HepG2 (cell line): Measurements from ENCODE around the gene RABGGTA. TPM values are rescaled to one million over a fixed set of nuclear protein-coding genes. Genes with fewer than 3 reads are reported as not detected.
A peak's percentile ranks its signal among the peaks of the same experiment; 100 is the strongest.

Experiments used
- ATAC-seq: fragments of 200-7000 bp; cut with Tn5 transposase; 3 replicates; pipeline ENCODE4 v1.9.1; 2020; ENCODE audit warnings: mild to moderate bottlenecking, moderate library complexity
- BruUV-seq: library from RNA; stranded (reverse); fragments of 400-500 nt; replicated peaks from 2 replicates; lab custom pipeline; 2021; lab: Mats Ljungman, UMichigan
- CTCF ChIA-PET: fragments of 300-600 bp; formaldehyde crosslinking; extraction: SDS; loops from one replicate; lab custom pipeline; 2021; ENCODE audit warnings: low total read pairs, inconsistent platforms, low intra/inter-chr PET ratio; lab: Yijun Ruan, JAX
- POLR2A ChIA-PET: fragments of 350-600 bp; sonication (Branson Sonifier 250); formaldehyde crosslinking; loops from one replicate; lab custom pipeline; 2020; ENCODE audit warnings: antibody characterized with exemption, inconsistent platforms; lab: Yijun Ruan, JAX
- DNase-seq: peaks from one replicate; pipeline ENCODE4 v3.0.0-alpha.2; 2015; ENCODE audit warnings: low spot score
- FAIRE-seq: peaks from 3 replicates; lab custom pipeline; 2011; peaks lifted over from hg19 to GRCh38; lab: Jason Lieb, UNC
- H2AFZ ChIP-seq: one replicate; pipeline ENCODE4 v1.6.1; 2011; ENCODE audit warnings: low read length, inconsistent platforms
- H3K27ac ChIP-seq: fragments of 300-600 bp; 3 replicates; pipeline ENCODE4 v1.8.0; 2011; ENCODE audit warnings: mixed run types, mild to moderate bottlenecking, mixed read lengths, low read length, inconsistent platforms; ENCODE audit not compliant: insufficient read depth; ENCODE audit errors: extremely low read length
- H3K27me3 ChIP-seq, 2 experiments: fragments of 200-600 bp in 1 of 2; 2 replicates in 1 of 2; 3 replicates in 1 of 2; pipeline versions ENCODE4 v1.6.0 to v1.8.0; 2011; ENCODE audit warnings: low read length in 2 of 2, mild to moderate bottlenecking in 2 of 2, moderate library complexity in 2 of 2, inconsistent platforms in 1 of 2; ENCODE audit not compliant: insufficient read depth in 2 of 2, control insufficient read depth in 1 of 2
- H3K36me3 ChIP-seq, 2 experiments: fragments of 200-600 bp in 1 of 2; replicated peaks in 1 of 2; 2 replicates in 1 of 2; 3 replicates in 1 of 2; pipeline versions ENCODE4 v1.5.1 to v1.8.0; 2011; ENCODE audit warnings: low read length in 2 of 2, inconsistent platforms in 1 of 2; ENCODE audit not compliant: insufficient read depth in 2 of 2, control insufficient read depth in 1 of 2
- H3K4me1 ChIP-seq: 2 replicates; pipeline ENCODE4 v1.5.1; 2012; ENCODE audit warnings: low read length, inconsistent platforms; ENCODE audit not compliant: insufficient read depth
- H3K4me2 ChIP-seq: 2 replicates; pipeline ENCODE4 v1.6.0; 2011; ENCODE audit warnings: low read depth, low read length, inconsistent platforms
- H3K4me3 ChIP-seq, 3 experiments: fragments of 200-600 bp in 1 of 3; sonication (generic), shearing (Covaris generic) in 1 of 3; replicated peaks in 1 of 3; 2 replicates each; pipeline ENCODE4 v1.5.1; 2011 to 2016; ENCODE audit warnings: low read length in 3 of 3, inconsistent platforms in 2 of 3, low read depth in 2 of 3, mild to moderate bottlenecking in 2 of 3, control low read depth in 1 of 3, mixed read lengths in 1 of 3; ENCODE audit not compliant: insufficient read depth in 1 of 3
- H3K79me2 ChIP-seq: one replicate; pipeline ENCODE4 v1.6.1; 2011; ENCODE audit warnings: low read length, inconsistent platforms; ENCODE audit not compliant: insufficient read depth
- H3K9ac ChIP-seq: 2 replicates; pipeline ENCODE4 v1.6.0; 2011; ENCODE audit warnings: mild to moderate bottlenecking, low read depth, low read length, inconsistent platforms; ENCODE audit not compliant: insufficient read depth
- H3K9me3 ChIP-seq: 2 replicates; pipeline ENCODE4 v1.5.1; 2012; ENCODE audit warnings: mild to moderate bottlenecking, low read length
- H4K20me1 ChIP-seq: 2 replicates; pipeline ENCODE4 v1.6.0; 2011; ENCODE audit warnings: inconsistent platforms, mild to moderate bottlenecking, low read length, moderate library complexity; ENCODE audit not compliant: insufficient read depth
- BORCS8-MEF2B ChIP-seq: sonication (generic); formaldehyde crosslinking; IDR thresholded peaks from 2 replicates; pipeline ENCODE4 v1.8.0; 2022; ENCODE audit warnings: mild to moderate bottlenecking, missing genetic modification reagents
- EEA1 ChIP-seq: sonication (generic); formaldehyde crosslinking; IDR thresholded peaks from 2 replicates; pipeline ENCODE4 v1.5.1; 2020; ENCODE audit warnings: mild to moderate bottlenecking, missing genetic modification reagents, borderline replicate concordance
- GATA4 ChIP-seq: sonication (generic); IDR thresholded peaks from 2 replicates; pipeline ENCODE4 v1.6.1; 2016; ENCODE audit warnings: antibody characterized with exemption, low read depth, borderline replicate concordance
- GPN1 ChIP-seq: sonication (generic); formaldehyde crosslinking; IDR thresholded peaks from 2 replicates; pipeline ENCODE4 v1.5.1; 2020; ENCODE audit warnings: missing genetic modification reagents, borderline replicate concordance
- MAFG ChIP-seq: sonication (generic); formaldehyde crosslinking; IDR thresholded peaks from 2 replicates; pipeline ENCODE4 v1.5.1; 2020; ENCODE audit warnings: mild to moderate bottlenecking, missing genetic modification reagents
- MLXIP ChIP-seq: sonication (generic); formaldehyde crosslinking; IDR thresholded peaks from 2 replicates; pipeline ENCODE4 v1.9.0; 2021; ENCODE audit warnings: missing genetic modification reagents, borderline replicate concordance
- PBX3 ChIP-seq: sonication (generic); formaldehyde crosslinking; IDR thresholded peaks from 2 replicates; pipeline ENCODE4 v1.8.1; 2023; ENCODE audit warnings: missing genetic modification reagents, inconsistent platforms, borderline replicate concordance
- PCBP1 ChIP-seq: fragments of 200-400 bp; formaldehyde crosslinking; IDR thresholded peaks from 2 replicates; pipeline ENCODE4 v1.6.1; 2017; ENCODE audit warnings: mild to moderate bottlenecking, low read depth, low read length, borderline replicate concordance
- POLR2AphosphoS2 ChIP-seq: IDR thresholded peaks from 2 replicates; pipeline ENCODE4 v1.6.1; 2011; ENCODE audit warnings: low read depth, low read length, improper control_type of control experiment
- SKIL ChIP-seq: sonication (generic); formaldehyde crosslinking; IDR thresholded peaks from 2 replicates; pipeline ENCODE4 v1.8.0; 2022; ENCODE audit warnings: missing genetic modification reagents, mild to moderate bottlenecking, moderate library complexity, borderline replicate concordance
- SOX5 ChIP-seq: IDR thresholded peaks from 2 replicates; pipeline ENCODE4 v1.6.1; 2016; ENCODE audit warnings: borderline replicate concordance
- TBX2 ChIP-seq: sonication (generic); formaldehyde crosslinking; IDR thresholded peaks from 2 replicates; pipeline ENCODE4 v1.5.0; 2020; ENCODE audit warnings: missing genetic modification reagents, mild to moderate bottlenecking, borderline replicate concordance
- TOE1 ChIP-seq: sonication (generic); formaldehyde crosslinking; IDR thresholded peaks from 2 replicates; pipeline ENCODE4 v1.4.0; 2020; ENCODE audit warnings: mild to moderate bottlenecking, missing genetic modification reagents
- TRAFD1 ChIP-seq: sonication (generic); formaldehyde crosslinking; IDR thresholded peaks from 2 replicates; pipeline ENCODE4 v1.5.1; 2020; ENCODE audit warnings: missing genetic modification reagents, mild to moderate bottlenecking, borderline replicate concordance
- ZNF562 ChIP-seq: sonication (generic); formaldehyde crosslinking; IDR thresholded peaks from 2 replicates; pipeline ENCODE4 v1.8.0; 2022; ENCODE audit warnings: missing genetic modification reagents, borderline replicate concordance
- ZNF644 ChIP-seq: IDR thresholded peaks from 2 replicates; pipeline ENCODE4 v1.6.1; 2016; ENCODE audit warnings: low read depth
- ZNF841 ChIP-seq: sonication (generic); formaldehyde crosslinking; IDR thresholded peaks from 2 replicates; pipeline ENCODE4 v1.8.1; 2023; ENCODE audit warnings: missing genetic modification reagents, borderline replicate concordance
- WGBS: methylation state at CpG from one replicate; pipeline ENCODE4 v1.1.6; 2017; ENCODE audit warnings: low lambda C conversion rate; 5-methylcytosine and 5-hydroxymethylcytosine counted together
- in situ Hi-C: cut with HindIII; loops from 2 replicates; pipeline ENCODE4 v1.10.0; 2017; ENCODE audit warnings: low pct_unique_long_range_greater_than_20kb; ENCODE audit not compliant: extremely low pct_ligation_motif_present
- intact Hi-C: fragments of 100-400 bp; cut with micrococcal nuclease; formaldehyde crosslinking; loops from one replicate; pipeline ENCODE4 v1.10.0; 2022; ENCODE audit not compliant: unreplicated experiment
- polyA plus RNA-seq, 8 experiments: library from polyadenylated mRNA; depleted of rRNA in 3 of 8; stranded (reverse) in 7 of 8; unstranded in 1 of 8; fragments of >200 nt; fragmentation: Illumina TruSeq in 4 of 8; extraction: Trizol in 4 of 8; gene quantifications; 2 replicates each; pipeline versions ENCODE4 v1.2.1 to v1.2.3, GENCODE V29; 2011 to 2016; ENCODE audit warnings: low read depth in 4 of 8, missing spikeins in 1 of 8, mixed read lengths in 1 of 8; ENCODE audit not compliant: insufficient read depth in 1 of 8
- total RNA-seq, 5 experiments: library from RNA; depleted of rRNA; stranded (reverse); fragments of >200 nt; fragmentation: Illumina TruSeq; extraction: Trizol; gene quantifications; 2 replicates each; pipeline ENCODE4 v1.2.3, GENCODE V29; 2016; ENCODE audit warnings: low read depth in 1 of 5

RABGGTA gene
- total and polyA plus RNA-seq, 2 of the 13 experiments (the other 11 are each of a cell fraction or from before 2014, with no cell fraction given): 57.9 to 90.8 TPM

GRCh38 chr14:24219521-24219920 is 51.9 kb downstream of the RABGGTA start:
- no peak overlapping the region for H3K4me2 ChIP-seq
- in situ Hi-C loops (no loop called here), intact Hi-C loops (no loop called here)
- BruUV-seq: no TSS peak
- ChIA-PET POLR2A (interaction anchor here (1.3 to 4.2 kb wide), 2 partner anchors 11 to 22 kb away, joined by 7 to 26 read pairs; partner anchors contain the start of gene TINF2), CTCF (no interaction called here)
- FAIRE-seq (no peak), DNase-seq (no peak), ATAC-seq (no peak)
- H3K36me3 ChIP-seq: peaks cover 8 to 12% of the 10 kb centered on the region in 2 experiments; a peak in 4 of 5 replicates
- 66% methylated on average over 3 of the region's 3 CpGs for WGBS
- no peaks in the 10 kb centered on the region for H4K20me1 ChIP-seq
- H2AFZ ChIP-seq: no peak overlapping the region
- no peak overlapping the region for H3K27ac ChIP-seq
- H3K9me3 ChIP-seq: no peaks in the 10 kb centered on the region
- no peak overlapping the region for H3K9ac ChIP-seq
- peaks cover 40% of the 10 kb centered on the region for H3K79me2 ChIP-seq
- no peak overlapping the region for H3K4me3 ChIP-seq
- no peaks in the 10 kb centered on the region; a peak in 1 of 5 replicates for H3K27me3 ChIP-seq
- H3K4me1 ChIP-seq: peaks cover 13% of the 10 kb centered on the region
- TF ChIP-seq PCBP1 (no peak), MAFG (CRISPR knock-in tag) (no peak), EEA1 (CRISPR knock-in tag) (no peak), GPN1 (CRISPR knock-in tag) (no peak), POLR2AphosphoS2 (no peak), TOE1 (CRISPR knock-in tag) (no peak), ZNF562 (CRISPR knock-in tag) (0 out of 2 replicates have a peak, but pooled peaks have one; percentile 15), MLXIP (CRISPR knock-in tag) (no peak), SOX5 (CRISPR knock-in tag) (no peak), SKIL (CRISPR knock-in tag) (no peak), PBX3 (CRISPR knock-in tag) (no peak), ZNF841 (0 out of 2 replicates have a peak, but pooled peaks have one; percentile 29), ZNF644 (CRISPR knock-in tag) (no peak), TBX2 (no peak), TRAFD1 (no peak), GATA4 (no peak), BORCS8-MEF2B (CRISPR knock-in tag) (no peak)
